HepG2 (cell line): ENCODE measurements around the gene TREH. TPM values are rescaled to one million over a fixed set of nuclear protein-coding genes. Genes with fewer than 3 reads are reported as not detected.

Experiments
- EP300 ChIP-seq, 3 experiments: sonication (generic) in 1 of 3; formaldehyde crosslinking in 1 of 3; IDR thresholded peaks; 2 replicates each; pipeline versions ENCODE4 v1.5.1 to v1.6.1; 2011 to 2020; ENCODE audit warnings: low read depth in 2 of 3, low read length in 2 of 3, borderline replicate concordance in 1 of 3, improper control_type of control experiment in 1 of 3, mild to moderate bottlenecking in 1 of 3, missing genetic modification reagents in 1 of 3, moderate library complexity in 1 of 3
- ERF ChIP-seq: IDR thresholded peaks from 2 replicates; pipeline ENCODE4 v1.6.1; 2018; ENCODE audit warnings: missing biosample characterization, missing genetic modification reagents
- FOXK1 ChIP-seq: sonication (generic); formaldehyde crosslinking; IDR thresholded peaks from 2 replicates; pipeline ENCODE4 v1.4.0; 2020; ENCODE audit warnings: low read depth, missing genetic modification reagents, borderline replicate concordance
- GFI1 ChIP-seq: sonication (generic); formaldehyde crosslinking; IDR thresholded peaks from 2 replicates; pipeline ENCODE4 v1.5.0; 2020; ENCODE audit warnings: missing genetic modification reagents, mild to moderate bottlenecking, borderline replicate concordance
- GLMP ChIP-seq: sonication (generic); formaldehyde crosslinking; IDR thresholded peaks from 2 replicates; pipeline ENCODE4 v1.9.0; 2021; ENCODE audit warnings: missing genetic modification reagents, mild to moderate bottlenecking, borderline replicate concordance
- HMGXB3 ChIP-seq: sonication (generic); formaldehyde crosslinking; IDR thresholded peaks from 2 replicates; pipeline ENCODE4 v1.4.0; 2020; ENCODE audit warnings: missing genetic modification reagents, borderline replicate concordance
- HNF4A ChIP-seq: sonication (generic); formaldehyde crosslinking; IDR thresholded peaks from 2 replicates; pipeline ENCODE4 v1.4.0; 2020; ENCODE audit warnings: missing genetic modification reagents
- KDM5B ChIP-seq: sonication (generic); formaldehyde crosslinking; IDR thresholded peaks from 2 replicates; pipeline ENCODE4 v1.4.0; 2020; ENCODE audit warnings: missing genetic modification reagents, mild to moderate bottlenecking, borderline replicate concordance
- MAX ChIP-seq: IDR thresholded peaks from 2 replicates; pipeline ENCODE4 v1.6.1; 2012; ENCODE audit warnings: inconsistent platforms
- MXD4 ChIP-seq: IDR thresholded peaks from 2 replicates; pipeline ENCODE4 v1.6.1; 2016; ENCODE audit warnings: mild to moderate bottlenecking, missing biosample characterization, missing genetic modification reagents
- RARA ChIP-seq: IDR thresholded peaks from 2 replicates; pipeline ENCODE4 v1.6.1; 2016; ENCODE audit warnings: missing genetic modification reagents, missing compliant biosample characterization
- RXRB ChIP-seq: IDR thresholded peaks from 2 replicates; pipeline ENCODE4 v1.6.1; 2016; ENCODE audit warnings: borderline replicate concordance, missing genetic modification reagents, missing compliant biosample characterization
- SMAD1 ChIP-seq: sonication (generic); formaldehyde crosslinking; IDR thresholded peaks from 2 replicates; pipeline ENCODE4 v1.4.0; 2020; ENCODE audit warnings: missing genetic modification reagents, low read depth, mild to moderate bottlenecking, borderline replicate concordance
- ZKSCAN1 ChIP-seq: fragments of 150-350 bp; IDR thresholded peaks from 2 replicates; pipeline ENCODE4 v1.6.1; 2014; ENCODE audit warnings: low read length
- ZNF280D ChIP-seq: sonication (generic); formaldehyde crosslinking; IDR thresholded peaks from 2 replicates; pipeline ENCODE4 v1.5.1; 2020; ENCODE audit warnings: mild to moderate bottlenecking, missing genetic modification reagents
- ZNF484 ChIP-seq: sonication (generic); formaldehyde crosslinking; IDR thresholded peaks from 2 replicates; pipeline ENCODE4 v1.5.1; 2020; ENCODE audit warnings: mild to moderate bottlenecking, low read depth, missing genetic modification reagents, borderline replicate concordance
- ZNF790 ChIP-seq: sonication (generic); formaldehyde crosslinking; IDR thresholded peaks from 2 replicates; pipeline ENCODE4 v1.8.0; 2022; ENCODE audit warnings: missing genetic modification reagents, mild to moderate bottlenecking, borderline replicate concordance
- ZNF879 ChIP-seq: sonication (generic); formaldehyde crosslinking; IDR thresholded peaks from 2 replicates; pipeline ENCODE4 v1.8.1; 2023; ENCODE audit warnings: missing genetic modification reagents
- polyA plus RNA-seq, 8 experiments: library from polyadenylated mRNA; depleted of rRNA in 3 of 8; stranded (reverse) in 7 of 8; unstranded in 1 of 8; fragments of >200 nt; fragmentation: Illumina TruSeq in 4 of 8; extraction: Trizol in 4 of 8; gene quantifications; 2 replicates each; pipeline versions ENCODE4 v1.2.1 to v1.2.3, GENCODE V29; 2011 to 2016; ENCODE audit warnings: low read depth in 4 of 8, missing spikeins in 1 of 8, mixed read lengths in 1 of 8; ENCODE audit not compliant: insufficient read depth in 1 of 8
- total RNA-seq, 5 experiments: library from RNA; depleted of rRNA; stranded (reverse); fragments of >200 nt; fragmentation: Illumina TruSeq; extraction: Trizol; gene quantifications; 2 replicates each; pipeline ENCODE4 v1.2.3, GENCODE V29; 2016; ENCODE audit warnings: low read depth in 1 of 5

Gene TREH
- total and polyA plus RNA-seq, 2 of the 13 experiments (the other 11 are each of a cell fraction or from before 2014, with no cell fraction given) = 0.53 to 0.86 TPM

- TF ChIP-seq EP300 (IDR thresholded peaks at IDR 0.05; ENCODE audit: low read depth in 2 of 2, low read length in 2 of 2) (no peak), EP300 (CRISPR knock-in tag; IDR thresholded peaks at IDR 0.05; ENCODE audit: borderline replicate concordance) (no peak), ZNF280D (peak; percentile 80), FOXK1 (CRISPR knock-in tag) (peak; percentile 18; the same call in 1 of the 2 replicates), RXRB (peak; percentile 48; the same call in 1 of the 2 replicates), GFI1 (CRISPR knock-in tag) (peak; percentile 86), ZNF879 (CRISPR knock-in tag) (no peak), ZKSCAN1 (0 out of 2 replicates have a peak, but pooled peaks have one; percentile 37), KDM5B (CRISPR knock-in tag) (0 out of 2 replicates have a peak, but pooled peaks have one; percentile 16), HMGXB3 (CRISPR knock-in tag) (no peak), ERF (peak; percentile 46; the same call in 1 of the 2 replicates), HNF4A (CRISPR knock-in tag) (no peak), SMAD1 (peak; percentile 40; the same call in 1 of the 2 replicates), GLMP (CRISPR knock-in tag) (no peak), MAX (peak; percentile 46; the same call in 1 of the 2 replicates), RARA (CRISPR knock-in tag) (peak; percentile 21; the same call in 1 of the 2 replicates), MXD4 (no peak), ZNF790 (CRISPR knock-in tag) (no peak), ZNF484 (CRISPR knock-in tag) (no peak)
Measured at GRCh38 chr11:118689852-118690552, 10.6 kb upstream of the TREH start (continued).
